ENCODE results near the gene ALPK1.

Gene ALPK1

DNA sequence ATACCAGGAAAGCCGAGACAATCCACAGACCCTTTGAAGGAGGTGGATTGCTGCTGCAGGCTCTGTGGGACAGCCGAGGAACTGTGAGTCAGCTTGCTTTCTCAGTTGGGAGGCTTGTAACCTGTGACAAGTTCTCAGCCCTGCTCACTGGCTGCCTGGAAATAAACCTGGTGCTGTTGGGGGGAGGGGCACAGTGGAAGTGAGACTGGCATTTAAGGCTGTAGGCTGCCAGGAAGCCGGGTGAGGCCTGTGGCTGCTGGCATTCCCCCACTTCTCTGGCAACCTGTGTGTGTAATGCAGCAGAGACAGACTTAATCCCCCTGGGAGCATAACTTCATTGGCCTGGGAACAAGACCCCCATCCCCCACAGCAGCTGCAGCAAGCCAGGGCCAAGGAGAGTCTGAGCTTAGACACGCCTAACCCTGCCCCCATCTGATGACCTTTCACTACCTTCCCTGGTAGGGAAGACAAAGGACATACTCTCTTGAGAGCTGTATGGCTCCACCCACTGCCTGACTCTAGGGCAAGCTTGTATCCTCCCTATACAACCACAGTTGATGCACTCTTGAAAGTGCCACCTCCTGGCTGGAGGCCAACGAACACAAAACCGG, 64.1 kb downstream of the ALPK1 start:
- DNase-seq (ENCODE audit: low spot score in 2 of 2) (no peak), ATAC-seq (ENCODE audit: low read depth) (peak; percentile 68)
- H3K36me3 Mint-ChIP-seq = peaks cover 25% of the 10 kb centered on the region
- H3K9me3 Mint-ChIP-seq = peaks cover 13% of the 10 kb centered on the region
- no peaks in the 10 kb centered on the region for H3K27me3 Mint-ChIP-seq
- H3K4me3 Mint-ChIP-seq = no peak overlapping the region
- no peaks in the 10 kb centered on the region for H3K4me1 Mint-ChIP-seq
- H3K27ac Mint-ChIP-seq = no peak overlapping the region

- Mint-ChIP-seq H3K27me3 (no peaks in the 10 kb centered on the region), H3K4me3 (no peak overlapping the region), H3K36me3 (peaks cover 8% of the 10 kb centered on the region), H3K27ac (no peak overlapping the region), H3K4me1 (no peaks in the 10 kb centered on the region), H3K9me3 (peaks cover 7% of the 10 kb centered on the region)
- DNase-seq (ENCODE audit: low spot score in 2 of 2) (no peak), ATAC-seq (ENCODE audit: low read depth) (no peak)
Measured at GRCh38 chr4:112370466-112370865, 73.3 kb downstream of the ALPK1 start.

DNA sequence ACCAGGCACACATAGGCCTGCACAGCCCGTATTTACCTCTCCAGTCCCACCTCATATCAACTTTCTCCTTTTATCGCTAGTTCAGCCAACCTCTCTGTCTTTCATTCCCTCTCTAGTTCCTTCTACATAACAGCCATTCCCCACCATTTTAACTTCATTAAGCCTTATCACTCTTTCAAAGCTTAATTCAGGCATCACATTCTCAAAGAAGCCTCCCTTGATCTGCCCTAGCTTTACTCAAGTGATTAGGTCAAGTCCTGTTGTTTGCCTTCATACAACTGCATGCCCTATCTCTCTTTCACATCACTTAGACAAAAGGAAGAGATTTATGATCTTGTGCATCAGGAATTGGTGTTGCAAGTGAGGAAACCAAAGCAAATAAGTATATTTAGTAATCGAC, 74.2 kb downstream of the ALPK1 start:
- ATAC-seq (ENCODE audit: low read depth) (no peak), DNase-seq (ENCODE audit: low spot score in 2 of 2) (no peak)
- Mint-ChIP-seq H3K36me3 (peaks cover 8% of the 10 kb centered on the region), H3K4me1 (no peaks in the 10 kb centered on the region), H3K27ac (no peak overlapping the region), H3K4me3 (no peak overlapping the region), H3K27me3 (no peaks in the 10 kb centered on the region), H3K9me3 (peaks cover 4% of the 10 kb centered on the region)

- no peak overlapping the region for H3K4me3 Mint-ChIP-seq
- H3K36me3 Mint-ChIP-seq = peaks cover 26% of the 10 kb centered on the region
Measured at GRCh38 chr4:112374850-112375249, 77.7 kb downstream of the ALPK1 start.

DNA sequence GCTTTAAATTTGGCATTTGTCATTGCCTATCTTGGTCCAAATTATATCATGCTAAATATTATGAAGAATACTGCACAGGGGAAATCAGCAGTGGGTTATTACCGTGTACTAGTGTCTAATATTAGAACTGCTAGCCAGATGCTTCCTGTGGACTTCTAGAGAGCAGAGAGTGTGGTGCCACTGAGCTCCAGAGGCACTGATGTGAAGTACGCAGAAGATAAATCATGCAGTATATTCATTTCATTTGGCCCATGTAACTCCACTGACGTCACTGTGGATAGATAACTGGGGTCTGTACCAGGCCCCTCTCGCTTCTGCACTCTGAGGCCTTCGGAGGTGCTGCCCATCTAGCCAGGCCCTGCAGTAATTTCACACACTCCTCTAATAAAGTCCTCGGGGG, 80.0 kb downstream of the ALPK1 start:
- no peak overlapping the region for H3K27ac Mint-ChIP-seq
- H3K4me3 Mint-ChIP-seq = no peak overlapping the region
- ATAC-seq (ENCODE audit: low read depth) (no peak), DNase-seq (ENCODE audit: low spot score in 2 of 2) (no peak)
- no peaks in the 10 kb centered on the region for H3K4me1 Mint-ChIP-seq
- H3K9me3 Mint-ChIP-seq = peaks cover 3% of the 10 kb centered on the region
- no peaks in the 10 kb centered on the region for H3K27me3 Mint-ChIP-seq
- H3K36me3 Mint-ChIP-seq = peaks cover 31% of the 10 kb centered on the region

More at GRCh38 chr4:112374850-112375249, 77.7 kb downstream of the ALPK1 start:
- Mint-ChIP-seq H3K27ac (no peak overlapping the region), H3K4me1 (no peaks in the 10 kb centered on the region), H3K9me3 (peaks cover 3% of the 10 kb centered on the region), H3K27me3 (no peaks in the 10 kb centered on the region)
- ATAC-seq (ENCODE audit: low read depth) (no peak), DNase-seq (ENCODE audit: low spot score in 2 of 2) (no peak)

GRCh38 chr4:112377594-112378242, 80.5 kb downstream of the ALPK1 start:
- Mint-ChIP-seq H3K4me1 (no peaks in the 10 kb centered on the region), H3K36me3 (peaks cover 35% of the 10 kb centered on the region), H3K27ac (no peak overlapping the region), H3K9me3 (peaks cover 3% of the 10 kb centered on the region), H3K27me3 (no peaks in the 10 kb centered on the region), H3K4me3 (no peak overlapping the region)
- DNase-seq (ENCODE audit: low spot score in 2 of 2) (no peak), ATAC-seq (ENCODE audit: low read depth) (no peak)

DNA sequence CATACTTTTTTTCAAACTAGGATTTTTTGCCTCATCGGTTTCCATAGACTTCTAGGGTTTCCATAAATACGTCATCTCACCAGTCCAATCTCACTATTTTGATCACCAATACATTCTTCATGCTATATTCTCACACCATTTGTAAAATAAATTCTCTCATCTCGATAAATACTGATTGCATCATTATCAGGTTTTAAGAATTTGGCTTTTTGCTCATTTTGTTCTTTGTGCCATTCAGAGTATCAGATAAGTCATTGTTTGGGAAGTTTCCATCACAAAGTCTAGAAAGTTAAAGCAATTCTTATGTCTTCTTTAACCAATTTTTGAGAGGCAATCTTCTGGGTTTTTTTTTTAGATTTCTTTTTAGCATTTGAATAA, 81.1 kb downstream of the ALPK1 start:
- H3K27ac Mint-ChIP-seq = no peak overlapping the region
- peaks cover 3% of the 10 kb centered on the region for H3K9me3 Mint-ChIP-seq
- ATAC-seq (ENCODE audit: low read depth) (no peak), DNase-seq (ENCODE audit: low spot score in 2 of 2) (no peak)
- H3K4me1 Mint-ChIP-seq = no peaks in the 10 kb centered on the region
- no peak overlapping the region for H3K4me3 Mint-ChIP-seq
- H3K36me3 Mint-ChIP-seq = peaks cover 36% of the 10 kb centered on the region
- no peaks in the 10 kb centered on the region for H3K27me3 Mint-ChIP-seq

DNA sequence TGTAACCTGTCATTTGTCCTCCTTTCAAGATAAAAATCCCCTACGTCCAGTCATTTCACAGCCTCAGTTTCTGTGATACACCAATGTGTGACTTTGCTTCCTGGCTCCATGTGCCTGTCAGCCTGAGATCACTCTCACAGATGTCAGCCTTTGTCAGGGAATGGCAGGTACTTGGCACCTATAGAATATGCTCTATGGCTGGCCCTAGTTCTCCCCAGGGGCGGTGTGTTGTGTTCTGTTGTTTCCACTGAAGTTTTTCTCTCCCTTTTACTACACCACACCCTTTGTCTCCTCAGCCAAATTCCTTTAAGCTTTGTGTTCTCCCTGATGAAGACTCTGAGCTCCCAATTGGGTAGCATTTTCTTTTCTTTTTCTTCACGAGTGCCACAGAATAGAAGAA, 81.7 kb downstream of the ALPK1 start:
- peaks cover 3% of the 10 kb centered on the region for H3K9me3 Mint-ChIP-seq

DNA sequence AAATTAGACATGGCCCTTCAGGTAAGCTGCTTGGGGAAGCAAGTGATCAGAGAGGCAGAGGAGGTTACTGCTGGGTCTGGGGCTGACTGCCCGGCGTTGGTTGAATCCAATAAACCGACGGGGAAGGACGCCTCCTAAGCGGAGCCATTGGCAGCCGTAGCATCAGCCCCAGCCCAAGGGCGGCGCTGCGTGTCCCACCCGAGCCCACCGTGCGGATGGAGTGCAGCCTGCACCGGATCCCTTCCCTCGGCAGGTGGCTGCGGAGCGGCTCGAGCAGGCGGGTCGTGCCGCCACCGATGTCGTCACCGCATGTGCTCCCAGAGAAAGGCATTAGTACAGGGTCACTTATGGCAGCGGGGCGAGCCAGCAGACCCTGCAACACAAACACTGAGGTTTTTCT, 82.1 kb downstream of the ALPK1 start:
- Mint-ChIP-seq H3K4me1 (no peaks in the 10 kb centered on the region), H3K27ac (no peak overlapping the region), H3K4me3 (no peak overlapping the region), H3K9me3 (peaks cover under 1% of the 10 kb centered on the region), H3K36me3 (peaks cover 38% of the 10 kb centered on the region), H3K27me3 (no peaks in the 10 kb centered on the region)
- ATAC-seq (ENCODE audit: low read depth) (no peak), DNase-seq (ENCODE audit: low spot score in 2 of 2) (no peak)

More for the DNA sequence above, 81.7 kb downstream of the ALPK1 start:
- no peaks in the 10 kb centered on the region for H3K4me1 Mint-ChIP-seq
- H3K27me3 Mint-ChIP-seq = no peaks in the 10 kb centered on the region
- H3K36me3 Mint-ChIP-seq = peaks cover 38% of the 10 kb centered on the region
- H3K27ac Mint-ChIP-seq = no peak overlapping the region
- no peak for ATAC-seq (ENCODE audit: low read depth)
- DNase-seq (ENCODE audit: low spot score in 2 of 2) = no peak
- no peak overlapping the region for H3K4me3 Mint-ChIP-seq

DNA sequence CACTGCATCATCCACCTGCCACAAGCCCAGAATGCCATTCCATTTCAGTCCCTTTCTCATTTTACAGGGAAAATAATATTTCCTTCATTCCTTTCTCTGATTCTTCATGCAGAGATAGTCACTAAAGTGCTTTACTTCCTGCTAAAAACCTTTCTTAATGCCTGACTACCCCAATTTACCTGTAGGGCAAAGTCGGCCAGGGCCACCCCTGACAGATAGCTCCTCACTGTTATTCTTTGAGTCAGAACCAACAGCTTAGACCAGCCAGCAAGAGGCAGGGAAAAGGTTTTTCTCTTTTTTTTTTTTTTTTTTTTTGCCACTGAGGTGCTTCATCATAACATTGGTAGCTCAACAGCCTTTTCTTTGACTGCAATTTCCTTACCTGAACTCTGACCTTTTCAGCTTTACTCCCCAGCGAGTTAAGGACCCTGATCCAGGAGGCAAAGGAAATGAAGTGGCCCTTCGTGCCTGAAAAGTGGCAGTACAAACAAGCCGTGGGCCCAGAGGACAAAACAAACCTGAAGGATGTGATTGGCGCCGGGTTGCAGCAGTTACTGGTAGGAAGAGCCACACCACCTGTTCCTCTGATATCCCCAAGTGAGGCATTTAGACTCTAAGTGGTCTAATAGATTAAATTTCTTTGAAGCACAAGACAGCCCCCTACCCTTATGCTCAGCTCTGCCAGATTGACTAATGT, 85.0 kb downstream of the ALPK1 start:
- H3K36me3 Mint-ChIP-seq = peaks cover 40% of the 10 kb centered on the region
- H3K27ac Mint-ChIP-seq = no peak overlapping the region
- H3K9me3 Mint-ChIP-seq = no peaks in the 10 kb centered on the region
- H3K4me3 Mint-ChIP-seq = no peak overlapping the region
- no peaks in the 10 kb centered on the region for H3K27me3 Mint-ChIP-seq
- ATAC-seq (ENCODE audit: low read depth) = no peak
- H3K4me1 Mint-ChIP-seq = no peaks in the 10 kb centered on the region
- DNase-seq (ENCODE audit: low spot score in 2 of 2) = no peak

DNA sequence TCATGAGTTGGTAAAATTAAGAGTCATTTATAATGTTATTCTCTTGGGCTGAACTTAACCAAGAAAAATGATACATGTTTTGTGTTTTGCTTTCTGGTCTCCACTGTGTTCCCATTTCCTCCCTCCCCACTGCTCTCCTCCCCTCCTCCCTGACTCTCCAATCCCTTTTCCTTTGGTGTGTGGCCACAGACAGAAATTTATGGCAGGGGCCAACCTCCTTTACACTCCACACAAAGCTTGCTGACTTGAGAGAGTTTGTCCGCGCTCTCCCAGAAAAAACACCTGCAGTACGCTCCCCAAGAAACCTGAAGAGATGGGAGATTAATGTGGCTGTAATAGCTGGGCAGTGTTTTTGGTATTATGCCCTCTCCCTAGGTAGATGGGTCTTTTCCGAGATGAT, 88.9 kb downstream of the ALPK1 start:
- DNase-seq (ENCODE audit: low spot score in 2 of 2) (no peak), ATAC-seq (ENCODE audit: low read depth) (no peak)
- Mint-ChIP-seq H3K4me1 (no peaks in the 10 kb centered on the region), H3K27me3 (no peaks in the 10 kb centered on the region), H3K27ac (no peak overlapping the region), H3K4me3 (no peak overlapping the region), H3K36me3 (peaks cover 22% of the 10 kb centered on the region), H3K9me3 (no peaks in the 10 kb centered on the region)

DNA sequence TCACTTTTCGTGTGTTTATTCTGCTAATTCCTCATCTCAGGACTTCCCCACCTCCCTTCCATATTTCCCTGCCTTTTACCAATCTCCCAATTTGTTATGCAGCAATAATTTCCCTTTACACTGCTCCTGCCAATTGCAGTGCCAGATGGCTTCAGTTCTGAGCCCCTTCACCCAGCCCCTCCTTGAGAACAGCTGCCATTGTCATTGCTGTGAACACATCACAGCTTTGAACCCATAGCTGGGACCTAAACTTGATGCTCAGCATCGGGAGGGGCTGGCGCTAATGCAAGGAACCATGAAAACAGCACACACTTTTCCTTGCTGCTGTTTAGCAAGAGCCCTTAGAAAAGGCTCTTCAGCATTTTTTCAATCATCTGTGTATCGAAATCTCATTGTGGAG, 104.9 kb downstream of the ALPK1 start:
- no peak for ATAC-seq (ENCODE audit: low read depth)
- Mint-ChIP-seq H3K27me3 (no peaks in the 10 kb centered on the region), H3K36me3 (peaks cover 27% of the 10 kb centered on the region), H3K9me3 (peaks cover 7% of the 10 kb centered on the region), H3K27ac (no peak overlapping the region), H3K4me1 (no peaks in the 10 kb centered on the region), H3K4me3 (no peak overlapping the region)
- no peak for DNase-seq (ENCODE audit: low spot score in 2 of 2)

- H3K9me3 Mint-ChIP-seq = peaks cover 6% of the 10 kb centered on the region
- H3K27ac Mint-ChIP-seq = no peak overlapping the region
- H3K36me3 Mint-ChIP-seq = peaks cover 25% of the 10 kb centered on the region
- no peaks in the 10 kb centered on the region for H3K4me1 Mint-ChIP-seq
- no peak overlapping the region for H3K4me3 Mint-ChIP-seq
- no peak for DNase-seq (ENCODE audit: low spot score in 2 of 2)
- no peaks in the 10 kb centered on the region for H3K27me3 Mint-ChIP-seq
- no peak for ATAC-seq (ENCODE audit: low read depth)
Measured at GRCh38 chr4:112403101-112403945, 106.2 kb downstream of the ALPK1 start.

GRCh38 chr4:112410364-112410763, 113.2 kb downstream of the ALPK1 start:
- ATAC-seq (ENCODE audit: low read depth) = no peak
- H3K27ac Mint-ChIP-seq = no peak overlapping the region
- no peaks in the 10 kb centered on the region for H3K4me1 Mint-ChIP-seq
- DNase-seq (ENCODE audit: low spot score in 2 of 2) = no peak
- no peak overlapping the region for H3K4me3 Mint-ChIP-seq
- H3K36me3 Mint-ChIP-seq = peaks cover 13% of the 10 kb centered on the region
- H3K9me3 Mint-ChIP-seq = no peaks in the 10 kb centered on the region
- H3K27me3 Mint-ChIP-seq = no peaks in the 10 kb centered on the region

Data from memory B cell (primary cell).